SK-N-SH treated with all-trans-retinoic acid at 6 μM for 48 hours (cell line): Measurements from ENCODE around the gene UAP1L1.

Source experiments
- ATAC-seq: fragments of 200-7000 bp; cut with Tn5 transposase; 3 replicates; pipeline ENCODE4 v1.9.1; 2020; ENCODE audit warnings: mild to moderate bottlenecking, moderate library complexity
- ARNTL ChIP-seq: fragments of 450-650 bp; formaldehyde crosslinking; IDR thresholded peaks from 2 replicates; pipeline ENCODE4 v1.5.0; 2020; ENCODE audit warnings: low read depth, mild to moderate bottlenecking, moderate library complexity, borderline replicate concordance
- BACH2 ChIP-seq: fragments of 250-450 bp; sonication (Bioruptor Pico); IDR thresholded peaks from 2 replicates; pipeline ENCODE4 v1.9.0; 2021; ENCODE audit warnings: mild to moderate bottlenecking, borderline replicate concordance
- ESRRG ChIP-seq: fragments of 250-450 bp; sonication (Bioruptor Pico); IDR thresholded peaks from 2 replicates; pipeline ENCODE4 v1.6.1; 2021; ENCODE audit warnings: mild to moderate bottlenecking
- GLIS3 ChIP-seq: fragments of 250-450 bp; sonication (Bioruptor Pico); IDR thresholded peaks from 2 replicates; pipeline ENCODE4 v1.5.0; 2020; ENCODE audit warnings: mild to moderate bottlenecking, moderate library complexity
- ISL1 ChIP-seq: fragments of 250-450 bp; sonication (Bioruptor Pico); IDR thresholded peaks from 2 replicates; pipeline ENCODE4 v2.1.2; 2022; ENCODE audit warnings: mild to moderate bottlenecking, moderate library complexity
- OSR1 ChIP-seq: fragments of 250-450 bp; sonication (Bioruptor Pico); IDR thresholded peaks from 2 replicates; pipeline ENCODE4 v1.8.0; 2022; ENCODE audit warnings: moderate library complexity, mild to moderate bottlenecking, inconsistent platforms
- PPARA ChIP-seq: fragments of 250-450 bp; sonication (Bioruptor Pico); IDR thresholded peaks from 2 replicates; pipeline ENCODE4 v1.5.0; 2020; ENCODE audit warnings: mild to moderate bottlenecking, borderline replicate concordance
- RARB ChIP-seq: fragments of 250-450 bp; sonication (Bioruptor Pico); IDR thresholded peaks from 2 replicates; pipeline ENCODE4 v1.8.0; 2021; ENCODE audit warnings: mild to moderate bottlenecking, moderate library complexity
- TCF4 ChIP-seq: fragments of 250-450 bp; sonication (Bioruptor Pico); IDR thresholded peaks from 2 replicates; pipeline ENCODE4 v1.8.0; 2021; ENCODE audit warnings: mild to moderate bottlenecking, moderate library complexity, borderline replicate concordance
- TOX ChIP-seq: fragments of 250-450 bp; sonication (Bioruptor Pico); IDR thresholded peaks from 2 replicates; pipeline ENCODE4 v1.8.0; 2021; ENCODE audit warnings: mild to moderate bottlenecking, moderate library complexity, borderline replicate concordance
- ZC3H10 ChIP-seq: fragments of 250-450 bp; sonication (Bioruptor Pico); IDR thresholded peaks from 2 replicates; pipeline ENCODE4 v1.5.1; 2021; ENCODE audit warnings: mild to moderate bottlenecking, moderate library complexity
- ZFP3 ChIP-seq: fragments of 250-450 bp; sonication (Bioruptor Pico); IDR thresholded peaks from 2 replicates; pipeline ENCODE4 v1.5.0; 2020; ENCODE audit warnings: mild to moderate bottlenecking, moderate library complexity
- ZFP30 ChIP-seq: fragments of 450-650 bp; formaldehyde crosslinking; IDR thresholded peaks from 2 replicates; pipeline ENCODE4 v1.5.0; 2022; ENCODE audit warnings: mild to moderate bottlenecking, moderate library complexity
- ZNF565 ChIP-seq: fragments of 450-650 bp; formaldehyde crosslinking; conservative IDR thresholded peaks from 2 replicates; pipeline ENCODE4 v1.5.0; 2020; ENCODE audit warnings: low read depth, mild to moderate bottlenecking, moderate library complexity
- ZNF70 ChIP-seq: fragments of 450-650 bp; formaldehyde crosslinking; IDR thresholded peaks from 2 replicates; pipeline ENCODE4 v1.5.0; 2020; ENCODE audit warnings: mild to moderate bottlenecking, moderate library complexity
- ZNF8 ChIP-seq: fragments of 450-650 bp; formaldehyde crosslinking; IDR thresholded peaks from 2 replicates; pipeline ENCODE4 v1.5.0; 2020; ENCODE audit warnings: mild to moderate bottlenecking, moderate library complexity
- TF ChIP-seq, protein P1 (sequence below): fragments of 250-450 bp; sonication (Bioruptor Pico); IDR thresholded peaks from 2 replicates; pipeline ENCODE4 v1.5.1; 2021; ENCODE audit warnings: mild to moderate bottlenecking, moderate library complexity
- TF ChIP-seq, protein P2 (sequence below): fragments of 250-450 bp; sonication (Bioruptor Pico); IDR thresholded peaks from 2 replicates; pipeline ENCODE4 v1.8.0; 2020; ENCODE audit warnings: mild to moderate bottlenecking, moderate library complexity, borderline replicate concordance
- TF ChIP-seq, protein P3 (sequence below): fragments of 250-450 bp; sonication (Bioruptor Pico); IDR thresholded peaks from 2 replicates; pipeline ENCODE4 v1.8.0; 2021; ENCODE audit warnings: low read depth, mild to moderate bottlenecking, moderate library complexity, borderline replicate concordance
- TF ChIP-seq, protein P4 (sequence below): fragments of 250-450 bp; sonication (Bioruptor Pico); IDR thresholded peaks from 2 replicates; pipeline ENCODE4 v1.5.1; 2020; ENCODE audit warnings: low read depth, mild to moderate bottlenecking, moderate library complexity

UAP1L1 gene

DNA sequence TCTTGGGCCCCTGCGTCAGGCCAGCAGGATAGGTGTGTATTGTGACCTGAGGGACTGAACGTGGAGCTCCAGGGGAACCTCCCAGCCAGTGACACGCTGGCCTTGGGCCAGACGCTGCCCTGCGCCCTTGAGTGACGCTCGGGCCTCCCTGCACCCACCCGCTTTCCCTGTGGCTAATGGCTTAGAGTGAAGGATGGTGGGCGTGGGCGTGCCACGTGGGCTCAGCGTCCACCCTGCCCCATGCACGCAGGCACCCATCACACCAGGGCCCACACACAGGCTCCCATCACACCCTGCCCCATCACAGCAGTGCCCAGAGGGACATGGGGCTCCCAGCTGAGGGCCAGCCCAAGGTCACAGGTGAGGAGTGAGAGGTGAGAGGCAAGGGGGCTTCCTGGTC is 40.3 kb upstream of the UAP1L1 start:
- TF ChIP-seq, protein P1, sequence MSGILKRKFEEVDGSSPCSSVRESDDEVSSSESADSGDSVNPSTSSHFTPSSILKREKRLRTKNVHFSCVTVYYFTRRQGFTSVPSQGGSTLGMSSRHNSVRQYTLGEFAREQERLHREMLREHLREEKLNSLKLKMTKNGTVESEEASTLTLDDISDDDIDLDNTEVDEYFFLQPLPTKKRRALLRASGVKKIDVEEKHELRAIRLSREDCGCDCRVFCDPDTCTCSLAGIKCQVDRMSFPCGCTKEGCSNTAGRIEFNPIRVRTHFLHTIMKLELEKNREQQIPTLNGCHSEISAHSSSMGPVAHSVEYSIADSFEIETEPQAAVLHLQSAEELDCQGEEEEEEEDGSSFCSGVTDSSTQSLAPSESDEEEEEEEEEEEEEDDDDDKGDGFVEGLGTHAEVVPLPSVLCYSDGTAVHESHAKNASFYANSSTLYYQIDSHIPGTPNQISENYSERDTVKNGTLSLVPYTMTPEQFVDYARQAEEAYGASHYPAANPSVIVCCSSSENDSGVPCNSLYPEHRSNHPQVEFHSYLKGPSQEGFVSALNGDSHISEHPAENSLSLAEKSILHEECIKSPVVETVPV: no peak
- TF ChIP-seq GLIS3 (CRISPR knock-in tag) (no peak), ZC3H10 (no peak)
- TF ChIP-seq, protein P2, sequence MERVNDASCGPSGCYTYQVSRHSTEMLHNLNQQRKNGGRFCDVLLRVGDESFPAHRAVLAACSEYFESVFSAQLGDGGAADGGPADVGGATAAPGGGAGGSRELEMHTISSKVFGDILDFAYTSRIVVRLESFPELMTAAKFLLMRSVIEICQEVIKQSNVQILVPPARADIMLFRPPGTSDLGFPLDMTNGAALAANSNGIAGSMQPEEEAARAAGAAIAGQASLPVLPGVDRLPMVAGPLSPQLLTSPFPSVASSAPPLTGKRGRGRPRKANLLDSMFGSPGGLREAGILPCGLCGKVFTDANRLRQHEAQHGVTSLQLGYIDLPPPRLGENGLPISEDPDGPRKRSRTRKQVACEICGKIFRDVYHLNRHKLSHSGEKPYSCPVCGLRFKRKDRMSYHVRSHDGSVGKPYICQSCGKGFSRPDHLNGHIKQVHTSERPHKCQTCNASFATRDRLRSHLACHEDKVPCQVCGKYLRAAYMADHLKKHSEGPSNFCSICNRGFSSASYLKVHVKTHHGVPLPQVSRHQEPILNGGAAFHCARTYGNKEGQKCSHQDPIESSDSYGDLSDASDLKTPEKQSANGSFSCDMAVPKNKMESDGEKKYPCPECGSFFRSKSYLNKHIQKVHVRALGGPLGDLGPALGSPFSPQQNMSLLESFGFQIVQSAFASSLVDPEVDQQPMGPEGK: no peak

DNA sequence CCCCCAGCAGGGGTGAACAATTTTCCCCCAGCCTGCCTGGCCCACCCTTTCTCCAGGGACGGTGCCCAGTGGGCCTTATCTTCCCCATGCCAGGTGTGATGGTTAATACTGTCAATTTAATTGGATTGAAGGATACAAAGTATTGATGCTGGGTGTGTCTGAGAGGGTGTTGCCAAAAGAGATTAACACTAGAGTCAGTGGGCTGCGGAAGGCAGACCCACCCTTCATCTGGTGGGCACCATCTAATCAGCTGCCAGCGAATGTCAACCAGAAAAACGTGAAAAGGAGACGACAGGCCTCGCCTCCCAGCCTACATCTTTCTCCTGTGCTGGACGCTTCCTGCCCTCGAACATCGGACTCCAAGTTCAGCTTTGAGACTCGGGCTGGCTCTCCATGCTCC is 39.8 kb upstream of the UAP1L1 start:
- no peak for ATAC-seq
- TF ChIP-seq ISL1 (CRISPR knock-in tag): no peak
- TF ChIP-seq ESRRG: no peak
- no peak for TF ChIP-seq ZFP3 (CRISPR knock-in tag)
- TF ChIP-seq, protein P1: no peak
- TF ChIP-seq ZNF565 (CRISPR knock-in tag): no peak
- no peak for TF ChIP-seq GLIS3 (CRISPR knock-in tag)
- TF ChIP-seq OSR1 (CRISPR knock-in tag): no peak
- no peak for TF ChIP-seq BACH2 (CRISPR knock-in tag)
- TF ChIP-seq, protein P3, sequence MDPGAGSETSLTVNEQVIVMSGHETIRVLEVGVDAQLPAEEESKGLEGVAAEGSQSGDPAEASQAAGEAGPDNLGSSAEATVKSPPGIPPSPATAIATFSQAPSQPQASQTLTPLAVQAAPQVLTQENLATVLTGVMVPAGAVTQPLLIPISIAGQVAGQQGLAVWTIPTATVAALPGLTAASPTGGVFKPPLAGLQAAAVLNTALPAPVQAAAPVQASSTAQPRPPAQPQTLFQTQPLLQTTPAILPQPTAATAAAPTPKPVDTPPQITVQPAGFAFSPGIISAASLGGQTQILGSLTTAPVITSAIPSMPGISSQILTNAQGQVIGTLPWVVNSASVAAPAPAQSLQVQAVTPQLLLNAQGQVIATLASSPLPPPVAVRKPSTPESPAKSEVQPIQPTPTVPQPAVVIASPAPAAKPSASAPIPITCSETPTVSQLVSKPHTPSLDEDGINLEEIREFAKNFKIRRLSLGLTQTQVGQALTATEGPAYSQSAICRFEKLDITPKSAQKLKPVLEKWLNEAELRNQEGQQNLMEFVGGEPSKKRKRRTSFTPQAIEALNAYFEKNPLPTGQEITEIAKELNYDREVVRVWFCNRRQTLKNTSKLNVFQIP: no peak
- TF ChIP-seq ZFP30 (CRISPR knock-in tag): no peak
- TF ChIP-seq PPARA: no peak
- TF ChIP-seq, protein P2: no peak
- TF ChIP-seq TOX (CRISPR knock-in tag): no peak
- TF ChIP-seq, protein P4, sequence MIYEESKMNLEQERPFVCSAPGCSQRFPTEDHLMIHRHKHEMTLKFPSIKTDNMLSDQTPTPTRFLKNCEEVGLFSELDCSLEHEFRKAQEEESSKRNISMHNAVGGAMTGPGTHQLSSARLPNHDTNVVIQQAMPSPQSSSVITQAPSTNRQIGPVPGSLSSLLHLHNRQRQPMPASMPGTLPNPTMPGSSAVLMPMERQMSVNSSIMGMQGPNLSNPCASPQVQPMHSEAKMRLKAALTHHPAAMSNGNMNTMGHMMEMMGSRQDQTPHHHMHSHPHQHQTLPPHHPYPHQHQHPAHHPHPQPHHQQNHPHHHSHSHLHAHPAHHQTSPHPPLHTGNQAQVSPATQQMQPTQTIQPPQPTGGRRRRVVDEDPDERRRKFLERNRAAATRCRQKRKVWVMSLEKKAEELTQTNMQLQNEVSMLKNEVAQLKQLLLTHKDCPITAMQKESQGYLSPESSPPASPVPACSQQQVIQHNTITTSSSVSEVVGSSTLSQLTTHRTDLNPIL: no peak

More for the DNA sequence above, 40.3 kb upstream of the UAP1L1 start:
- ATAC-seq: no peak

DNA sequence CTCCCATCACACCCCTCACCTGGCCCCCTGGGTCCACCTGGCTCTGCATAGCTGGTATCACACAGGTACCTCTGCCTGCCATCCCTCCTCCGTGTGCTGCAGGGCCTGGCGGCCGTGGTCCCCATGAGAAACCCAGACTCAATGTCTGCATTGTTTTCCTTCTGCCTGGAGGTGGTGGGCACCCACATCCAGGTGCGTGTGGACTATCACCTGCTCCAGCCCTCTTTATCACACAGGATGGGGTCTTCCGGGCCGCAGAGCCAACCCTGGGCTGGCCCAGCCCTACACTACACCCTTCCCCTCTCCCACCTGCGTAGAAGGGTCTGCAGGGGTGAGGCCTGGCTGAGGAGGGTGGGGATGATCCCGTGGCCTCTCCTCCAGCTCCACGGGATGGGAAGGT is 38.4 kb upstream of the UAP1L1 start:
- no peak for ATAC-seq
- TF ChIP-seq GLIS3 (CRISPR knock-in tag): no peak
- TF ChIP-seq ZFP30 (CRISPR knock-in tag): no peak
- no peak for TF ChIP-seq RARB (CRISPR knock-in tag)
- no peak for TF ChIP-seq ARNTL (CRISPR knock-in tag)
- TF ChIP-seq, protein P3: no peak
- TF ChIP-seq ZC3H10: no peak
- TF ChIP-seq TCF4 (CRISPR knock-in tag): no peak
- no peak for TF ChIP-seq PPARA
- no peak for TF ChIP-seq OSR1 (CRISPR knock-in tag)
- no peak for TF ChIP-seq TOX (CRISPR knock-in tag)
- no peak for TF ChIP-seq ZNF8 (CRISPR knock-in tag)
- no peak for TF ChIP-seq ZNF70 (CRISPR knock-in tag)
- TF ChIP-seq, protein P2: no peak
- no peak for TF ChIP-seq ZFP3 (CRISPR knock-in tag)
